GM18499 (cell line): Measurements from ENCODE around the gene OBSCN.
"Not testable (repeated sequence)": the region's sequence is repeated elsewhere in the genome, so short reads cannot be mapped to it uniquely, and the experiment has no call there.

ENCODE experiments used
- ATAC-seq: cut with Tn5 transposase; IDR thresholded peaks from one replicate; pipeline ENCODE4 v1.9.1; 2021; ENCODE audit warnings: moderate number of reproducible peaks; ENCODE audit not compliant: insufficient read depth, unreplicated experiment

OBSCN gene

GRCh38 chr1:228226141-228226874 lies 18.5 kb downstream of the OBSCN start:
- ATAC-seq, result no peak

- no peak for ATAC-seq
Observed at GRCh38 chr1:228226956-228227791, 19.3 kb downstream of the OBSCN start.

GRCh38 chr1:228228147-228228546 lies 20.3 kb downstream of the OBSCN start:
- ATAC-seq, result not testable (repeated sequence)

- ATAC-seq, result no peak
Observed at GRCh38 chr1:228228601-228229074, 20.8 kb downstream of the OBSCN start.

GRCh38 chr1:228231189-228231588 lies 23.3 kb downstream of the OBSCN start:
- no peak for ATAC-seq

- ATAC-seq, result no peak
Observed at GRCh38 chr1:228233136-228233535, 25.3 kb downstream of the OBSCN start.

GRCh38 chr1:228234921-228235320 lies 27.1 kb downstream of the OBSCN start:
- ATAC-seq, result no peak

- ATAC-seq, result no peak
Observed at GRCh38 chr1:228236744-228237143, 28.9 kb downstream of the OBSCN start.

GRCh38 chr1:228238007-228238406 lies 30.2 kb downstream of the OBSCN start:
- ATAC-seq, result no peak

GRCh38 chr1:228238461-228238860 lies 30.6 kb downstream of the OBSCN start:
- ATAC-seq, result no peak

- no peak for ATAC-seq
Observed at GRCh38 chr1:228240411-228241240, 32.8 kb downstream of the OBSCN start.

- ATAC-seq, result no peak
Observed at GRCh38 chr1:228241259-228241658, 33.4 kb downstream of the OBSCN start.

GRCh38 chr1:228242409-228242808 lies 34.6 kb downstream of the OBSCN start:
- ATAC-seq, result no peak

- ATAC-seq, result no peak
Observed at GRCh38 chr1:228243093-228243492, 35.2 kb downstream of the OBSCN start.

- not testable (repeated sequence) for ATAC-seq
Observed at GRCh38 chr1:228243989-228244388, 36.1 kb downstream of the OBSCN start.

- no peak for ATAC-seq
Observed at GRCh38 chr1:228245111-228245510, 37.3 kb downstream of the OBSCN start.

GRCh38 chr1:228246216-228246900 lies 38.5 kb downstream of the OBSCN start:
- ATAC-seq, result no peak

- ATAC-seq, result no peak
Observed at GRCh38 chr1:228249513-228250305, 41.9 kb downstream of the OBSCN start.

- ATAC-seq, result not testable (repeated sequence)
Observed at GRCh38 chr1:228252476-228252875, 44.6 kb downstream of the OBSCN start.
